Measurements from ENCODE around the gene C6. TPM values are rescaled to one million over a fixed set of nuclear protein-coding genes. Genes with fewer than 3 reads are reported as not detected.

Gene C6
- total and polyA plus RNA-seq, 8 donors = 0.45 to 6.5 (median 1.0) TPM; not detected in 2

- H3K27me3 ChIP-seq = no peaks in the 10 kb centered on the region
- no peak overlapping the region for H3K4me3 ChIP-seq
- H3K27ac ChIP-seq = no peak overlapping the region
- H3K9me3 ChIP-seq = no peaks in the 10 kb centered on the region
- TF ChIP-seq EP300 (IDR thresholded peaks at IDR 0.05) = no peak
- no peak for TF ChIP-seq CTCF (IDR thresholded peaks at IDR 0.05)
- no peak for TF ChIP-seq POLR2AphosphoS5 (IDR thresholded peaks at IDR 0.05)
- TF ChIP-seq POLR2A (IDR thresholded peaks at IDR 0.05) = no peak
- peaks cover 0 to 13% (median 9%) of the 10 kb centered on the region in 4 donors for H3K4me1 ChIP-seq
- DNase-seq = no peak
- WGBS, 5 donors = 81 to 91% (median 83%) methylated on average over 3 of the region's 3 CpGs
- intact Hi-C loops (cut with DNase I; ENCODE audit: low total_unique reads) = no loop called here
- no peaks in the 10 kb centered on the region for H3K36me3 ChIP-seq
These were observed 58.8 kb downstream of the C6 start for GRCh38 chr5:41154491-41154890.

GRCh38 chr5:41151564-41151963 is 61.8 kb downstream of the C6 start:
- 49 to 72% (median 54%) methylated on average over 4 of the region's 4 CpGs for WGBS, 5 donors
- Histone ChIP-seq H3K27me3 (no peaks in the 10 kb centered on the region), H3K4me1 (peaks cover 0 to 10% (median 8%) of the 10 kb centered on the region in 4 donors), H3K36me3 (no peaks in the 10 kb centered on the region), H3K27ac (no peak overlapping the region), H3K4me3 (no peak overlapping the region), H3K9me3 (no peaks in the 10 kb centered on the region)
- TF ChIP-seq POLR2A (IDR thresholded peaks at IDR 0.05) = no peak
- TF ChIP-seq CTCF (IDR thresholded peaks at IDR 0.05) = no peak
- no peak for TF ChIP-seq EP300 (IDR thresholded peaks at IDR 0.05)
- intact Hi-C loops (cut with DNase I; ENCODE audit: low total_unique reads) = no loop called here
- peak in 1 of 2 donors; percentile 58 for DNase-seq

GRCh38 chr5:41148448-41148847 is 64.9 kb downstream of the C6 start:
- Histone ChIP-seq H3K4me1 (peaks cover 0 to 10% (median 8%) of the 10 kb centered on the region in 4 donors), H3K27me3 (no peaks in the 10 kb centered on the region), H3K36me3 (no peaks in the 10 kb centered on the region), H3K4me3 (no peak overlapping the region), H3K27ac (no peak overlapping the region), H3K9me3 (no peaks in the 10 kb centered on the region)
- TF ChIP-seq POLR2AphosphoS5 (IDR thresholded peaks at IDR 0.05) (no peak), CTCF (IDR thresholded peaks at IDR 0.05) (no peak), POLR2A (IDR thresholded peaks at IDR 0.05) (no peak), EP300 (IDR thresholded peaks at IDR 0.05) (no peak)
- intact Hi-C loops (cut with DNase I; ENCODE audit: low total_unique reads) = no loop called here
- no peak for DNase-seq
- 88 to 98% (median 92%) methylated on average over 1 of the region's 1 CpG for WGBS, 5 donors

DNA sequence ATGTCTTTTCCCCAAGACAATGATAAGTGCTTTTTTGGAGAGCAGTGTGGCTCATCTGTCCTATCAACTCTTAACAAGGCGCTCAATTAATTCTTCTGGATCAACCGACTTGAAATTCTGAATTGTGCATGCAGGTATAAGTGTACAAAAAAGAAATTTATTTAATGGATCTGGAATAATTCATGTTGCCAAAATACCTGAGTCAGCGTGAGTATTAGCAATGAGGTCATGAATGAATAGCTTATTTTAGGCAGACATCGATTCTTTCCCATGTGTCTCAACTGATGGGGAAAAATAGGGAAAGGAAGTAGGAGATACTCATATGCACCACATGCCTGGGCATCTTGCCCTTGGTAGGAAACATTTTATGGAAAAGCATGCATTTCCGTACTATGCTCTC is 68.0 kb downstream of the C6 start:
- intact Hi-C loops (cut with DNase I; ENCODE audit: low total_unique reads) = no loop called here
- H3K27me3 ChIP-seq = no peaks in the 10 kb centered on the region
- H3K9me3 ChIP-seq = peaks cover 0 to 2% (median under 1%) of the 10 kb centered on the region in 4 donors
- H3K27ac ChIP-seq = no peak overlapping the region
- H3K4me1 ChIP-seq = no peaks in the 10 kb centered on the region
- H3K36me3 ChIP-seq = no peaks in the 10 kb centered on the region
- DNase-seq = no peak
- WGBS, 5 donors = 87 to 98% (median 92%) methylated on average over 5 of the region's 5 CpGs
- TF ChIP-seq POLR2A (IDR thresholded peaks at IDR 0.05) (no peak), EP300 (IDR thresholded peaks at IDR 0.05) (no peak), CTCF (IDR thresholded peaks at IDR 0.05) (no peak), POLR2AphosphoS5 (IDR thresholded peaks at IDR 0.05) (no peak)
- H3K4me3 ChIP-seq = no peak overlapping the region

Measured in stomach (tissue), 9 donors.